Lung (tissue), 12 donors: Measurements from ENCODE around the gene NPL. TPM values are rescaled to one million over a fixed set of nuclear protein-coding genes. Genes with fewer than 3 reads are reported as not detected.

Source experiments
- ATAC-seq: fragments of 200-7000 bp; cut with Tn5 transposase; one replicate; pipeline ENCODE4 v1.9.1; 2020; ENCODE audit warnings: moderate number of reproducible peaks; ENCODE audit not compliant: insufficient read depth, low FRiP score
- DNase-seq, 3 donors: peaks; one replicate each; pipeline ENCODE4 v3.0.0-alpha.2; 2013 to 2017
- H3K27ac ChIP-seq, 2 donors: one replicate each; pipeline ENCODE4 v1.5.1; 2013; ENCODE audit warnings: mild to moderate bottlenecking in 2 of 2, moderate library complexity in 2 of 2, control low read depth in 1 of 2, inconsistent platforms in 1 of 2, low read depth in 1 of 2, low read length in 1 of 2
- H3K27me3 ChIP-seq, 3 donors: one replicate each; pipeline ENCODE4 v1.5.1; 2013; ENCODE audit warnings: low read length in 2 of 3; ENCODE audit not compliant: control insufficient read depth in 3 of 3, insufficient read depth in 3 of 3
- H3K36me3 ChIP-seq, 4 donors: one replicate each; pipeline ENCODE4 v1.5.1; 2013; ENCODE audit warnings: low read length in 4 of 4, mild to moderate bottlenecking in 1 of 4, moderate library complexity in 1 of 4; ENCODE audit not compliant: control insufficient read depth in 4 of 4, insufficient read depth in 4 of 4
- H3K4me1 ChIP-seq, 5 donors: one replicate each; pipeline ENCODE4 v1.5.1; 2013; ENCODE audit warnings: low read length in 5 of 5, mild to moderate bottlenecking in 2 of 5, moderate library complexity in 1 of 5; ENCODE audit not compliant: control insufficient read depth in 5 of 5, insufficient read depth in 5 of 5
- H3K4me3 ChIP-seq: one replicate; pipeline ENCODE4 v1.5.1; 2013; ENCODE audit warnings: mild to moderate bottlenecking, control low read depth, moderate library complexity
- H3K9ac ChIP-seq, 2 donors: one replicate each; pipeline ENCODE4 v1.5.1; 2013; ENCODE audit warnings: low read length in 2 of 2, control low read depth in 1 of 2; ENCODE audit not compliant: insufficient read depth in 1 of 2
- H3K9me3 ChIP-seq, 4 donors: one replicate each; pipeline ENCODE4 v1.5.1; 2013; ENCODE audit warnings: low read length in 3 of 4, mild to moderate bottlenecking in 1 of 4, moderate library complexity in 1 of 4; ENCODE audit not compliant: control insufficient read depth in 4 of 4, insufficient read depth in 3 of 4
- CTCF ChIP-seq: IDR thresholded peaks from 2 replicates; pipeline ENCODE4 v1.5.1; 2012; ENCODE audit warnings: mild to moderate bottlenecking; ENCODE audit errors: control extremely low read depth, extremely low read depth
- WGBS, 2 donors: extraction: QIAGEN DNeasy Blood & Tissue Kit; methylation state at CpG; one replicate each; pipeline ENCODE4 v1.1.7; 2013; 5-methylcytosine and 5-hydroxymethylcytosine counted together
- polyA plus RNA-seq, 2 donors: library from polyadenylated mRNA; stranded (reverse); fragments of 200-250 nt; gene quantifications; one replicate each; pipeline ENCODE4 v1.2.1, GENCODE V29; 2013
- total RNA-seq, 2 donors: library from RNA; depleted of rRNA in 1 of 2; stranded (reverse); fragments of >200 nt in 1 of 2; gene quantifications; one replicate each; pipeline ENCODE4 v1.2.1, GENCODE V29; 2014 to 2021
- donor health status: control.
- donor health status: control.
- donor health status: Bipolar disorder and iron deficiency.
- donor health status: healthy.
- donor health status: DM: yes; HTN: yes; CAD: no.

The NPL gene
- total and polyA plus RNA-seq, 4 donors: 31.9 to 116 (median 57.3) TPM

- ATAC-seq (peak; percentile 41), DNase-seq (no peak)
- Histone ChIP-seq H3K36me3 (peaks cover 0 to 12% (median 0%) of the 10 kb centered on the region in 4 donors), H3K4me1 (no peaks in the 10 kb centered on the region), H3K4me3 (no peak overlapping the region), H3K9ac (no peak overlapping the region), H3K27me3 (no peaks in the 10 kb centered on the region), H3K9me3 (peaks cover 0 to 2% (median 0%) of the 10 kb centered on the region in 4 donors), H3K27ac (no peak overlapping the region)
- WGBS, 2 donors: 73 to 80% methylated on average over 3 of the region's 3 CpGs
- no peak for TF ChIP-seq CTCF
These were observed 19.9 kb downstream of the NPL start for GRCh38 chr1:182809414-182809957.

- Histone ChIP-seq H3K4me3 (no peak overlapping the region), H3K27ac (no peak overlapping the region), H3K36me3 (peaks cover 0 to 8% (median 1%) of the 10 kb centered on the region in 4 donors), H3K4me1 (no peaks in the 10 kb centered on the region), H3K27me3 (no peaks in the 10 kb centered on the region), H3K9me3 (no peaks in the 10 kb centered on the region), H3K9ac (no peak overlapping the region)
- TF ChIP-seq CTCF: no peak
- no peak for ATAC-seq
- DNase-seq: no peak
- WGBS, 2 donors: 92 to 97% methylated on average over 4 of the region's 4 CpGs
These were observed 22.6 kb downstream of the NPL start for GRCh38 chr1:182811975-182812722.

- Histone ChIP-seq H3K9me3 (no peaks in the 10 kb centered on the region), H3K4me1 (no peaks in the 10 kb centered on the region), H3K36me3 (peaks cover 0 to 17% (median 3%) of the 10 kb centered on the region in 4 donors), H3K9ac (no peak overlapping the region), H3K27ac (no peak overlapping the region), H3K4me3 (no peak overlapping the region), H3K27me3 (no peaks in the 10 kb centered on the region)
- WGBS, 2 donors: 93 to 96% methylated on average over 2 of the region's 2 CpGs
- ATAC-seq: no peak
- no peak for DNase-seq
- TF ChIP-seq CTCF: no peak
These were observed 27.3 kb downstream of the NPL start for GRCh38 chr1:182816863-182817262.
